ENCODE results near the gene SEH1L.
A peak's percentile ranks its signal among the peaks of the same experiment; 100 is the strongest.
"Not testable (repeated sequence)": the region's sequence is repeated elsewhere in the genome, so short reads cannot be mapped to it uniquely, and the experiment has no call there.

Gene SEH1L

GRCh38 chr18:12943215-12943614 is 4.6 kb upstream of the SEH1L start:
- peak; percentile 45 for DNase-seq

DNA sequence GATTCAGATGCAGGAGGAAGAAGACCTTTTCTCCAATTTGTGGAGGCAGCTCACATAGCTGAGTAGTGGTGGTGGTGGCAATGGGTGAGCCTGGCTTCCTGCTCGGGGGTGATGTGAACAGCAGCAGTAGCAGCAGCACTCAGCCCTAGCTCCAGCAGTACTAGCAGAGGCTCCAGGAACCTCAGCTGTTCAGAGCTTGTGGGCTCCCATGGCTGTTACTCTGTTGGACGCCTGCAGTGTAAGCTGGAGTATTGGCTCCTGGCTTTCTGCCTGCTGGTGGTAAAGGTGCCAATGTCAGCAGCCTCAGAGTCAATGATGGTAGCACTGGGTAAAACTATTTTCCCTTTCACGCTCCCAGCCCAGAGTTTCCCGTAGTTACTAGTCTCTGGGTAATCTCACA is 3.1 kb upstream of the SEH1L start:
- peak; percentile 59 for DNase-seq

GRCh38 chr18:12946549-12947284 is 1.1 kb upstream of the SEH1L start:
- peak; percentile 97 for DNase-seq

GRCh38 chr18:12948050-12948804 is 416 bp downstream of the SEH1L start:
- DNase-seq, result peak; percentile 95

DNA sequence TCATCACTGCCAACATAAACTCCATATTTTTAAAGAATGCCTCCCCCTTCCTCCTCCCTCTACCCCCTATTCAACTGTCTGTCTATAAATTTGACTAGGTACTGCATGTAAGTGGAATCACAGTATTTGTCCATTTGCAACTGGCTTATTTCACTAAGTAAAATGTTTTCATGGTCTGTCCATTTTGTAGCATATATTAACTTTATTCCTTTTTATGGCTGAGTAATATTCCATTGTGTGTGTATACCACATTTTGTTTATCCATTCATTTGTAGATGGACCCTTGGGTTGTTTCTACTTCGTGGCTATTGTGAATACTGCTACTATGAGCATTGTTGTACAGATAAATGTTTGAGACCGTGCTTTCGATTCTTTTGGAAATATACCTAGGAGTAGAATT is 10.7 kb downstream of the SEH1L start:
- DNase-seq, result no peak

- no peak for DNase-seq
Measured at GRCh38 chr18:12960395-12960794, 12.6 kb downstream of the SEH1L start.

DNA sequence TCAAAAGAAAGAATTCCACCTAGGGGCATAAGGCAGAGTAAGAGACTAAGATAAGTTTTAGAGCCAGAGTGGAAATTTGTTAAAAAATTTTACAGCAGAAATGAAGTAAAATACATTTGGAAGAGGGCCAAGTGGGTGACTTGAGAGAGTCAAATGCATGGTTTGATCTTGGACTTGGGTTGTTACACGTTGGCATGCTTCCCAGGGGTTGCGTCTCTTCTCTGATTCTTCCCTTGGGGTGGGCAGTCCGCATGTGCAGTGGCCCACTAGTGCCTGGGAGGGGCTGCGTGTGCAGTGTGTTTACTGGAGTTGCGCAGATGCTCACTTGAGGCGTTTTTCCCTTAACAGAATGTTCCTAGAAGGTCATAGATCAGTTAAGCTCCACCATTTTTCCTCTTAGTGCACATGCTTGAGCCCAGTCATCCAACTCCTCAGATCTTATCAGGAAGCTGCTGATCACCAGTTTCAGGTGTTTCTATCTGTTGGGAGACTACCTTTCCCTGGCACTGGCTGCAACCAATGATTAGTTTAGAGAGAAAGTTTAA is 13.1 kb downstream of the SEH1L start:
- no peak for DNase-seq

GRCh38 chr18:12963069-12963468 is 15.3 kb downstream of the SEH1L start:
- no peak for DNase-seq

DNA sequence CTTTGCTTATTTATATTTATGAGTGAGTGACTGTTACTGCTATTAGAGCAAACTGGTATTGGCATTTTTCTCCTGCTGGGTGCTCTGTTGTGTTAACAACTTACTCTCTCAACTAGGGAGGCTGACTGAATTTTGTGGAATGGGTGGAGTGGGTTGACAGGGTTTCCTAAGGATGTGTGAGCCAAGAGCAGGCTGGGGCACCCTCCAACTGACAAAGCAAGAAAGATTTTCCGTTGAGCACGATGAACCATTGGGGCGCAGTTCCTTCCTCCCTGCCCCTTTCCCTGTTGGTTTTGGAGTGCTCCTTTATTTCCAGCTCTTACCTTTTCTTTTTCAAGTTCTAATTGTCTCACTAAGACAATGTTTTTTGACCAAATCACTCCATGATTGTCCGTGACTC is 20.3 kb downstream of the SEH1L start:
- no peak for DNase-seq

- DNase-seq, result no peak
Measured at GRCh38 chr18:12968619-12969018, 20.8 kb downstream of the SEH1L start.

DNA sequence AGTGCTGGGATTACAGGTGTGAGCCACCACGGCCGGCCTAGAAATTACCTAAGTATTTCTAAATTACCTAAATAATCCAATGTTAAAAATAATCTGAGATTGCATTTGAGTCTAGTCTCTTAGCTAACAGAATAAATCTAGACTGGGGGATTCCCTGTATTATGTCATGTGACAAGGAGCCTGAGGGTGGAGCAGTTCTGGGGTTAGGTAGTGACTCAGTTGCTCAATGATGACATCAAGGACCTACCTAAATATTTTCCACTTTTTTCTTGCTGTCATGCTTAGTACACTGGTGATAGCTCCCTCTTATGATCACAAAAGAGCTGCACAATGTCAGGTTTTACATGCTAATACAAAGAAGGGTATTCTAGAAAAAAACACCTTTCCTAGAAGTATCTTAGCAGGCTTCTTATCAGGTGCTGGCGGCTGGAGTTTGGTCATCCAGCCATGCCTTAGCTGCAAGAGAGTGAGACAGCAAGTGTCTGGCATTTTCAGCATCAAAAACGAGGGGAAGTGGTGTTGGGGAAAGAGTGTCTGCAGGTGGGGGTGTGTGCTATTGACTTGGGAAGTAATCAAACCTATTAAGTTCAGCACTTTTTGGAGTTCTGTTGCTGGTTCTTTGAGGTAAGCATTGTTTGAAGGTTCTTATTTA is 25.9 kb downstream of the SEH1L start:
- no peak for DNase-seq

- no peak for DNase-seq
Measured at GRCh38 chr18:12975488-12975887, 27.7 kb downstream of the SEH1L start.

DNA sequence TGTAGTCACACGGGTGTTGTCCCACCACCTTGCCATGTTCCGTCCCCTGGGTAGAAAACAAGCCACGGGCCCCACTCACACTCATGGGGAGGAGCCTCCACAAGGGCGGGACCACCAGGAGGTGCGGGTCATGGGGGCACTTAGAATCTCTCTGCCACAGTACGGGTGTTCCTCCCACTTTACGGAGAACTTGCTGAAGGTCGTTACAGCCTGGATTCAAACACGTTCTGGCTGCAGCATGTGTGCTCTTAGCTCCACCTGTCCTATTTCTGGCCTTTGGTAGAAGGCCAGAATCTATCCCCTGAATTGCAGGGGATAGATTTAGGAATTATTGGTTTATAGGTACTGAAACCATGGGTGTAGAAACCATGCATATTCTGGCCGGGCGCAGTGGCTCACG is 28.5 kb downstream of the SEH1L start:
- no peak for DNase-seq

- not testable (repeated sequence) for DNase-seq
Measured at GRCh38 chr18:12980065-12980464, 32.3 kb downstream of the SEH1L start.

DNA sequence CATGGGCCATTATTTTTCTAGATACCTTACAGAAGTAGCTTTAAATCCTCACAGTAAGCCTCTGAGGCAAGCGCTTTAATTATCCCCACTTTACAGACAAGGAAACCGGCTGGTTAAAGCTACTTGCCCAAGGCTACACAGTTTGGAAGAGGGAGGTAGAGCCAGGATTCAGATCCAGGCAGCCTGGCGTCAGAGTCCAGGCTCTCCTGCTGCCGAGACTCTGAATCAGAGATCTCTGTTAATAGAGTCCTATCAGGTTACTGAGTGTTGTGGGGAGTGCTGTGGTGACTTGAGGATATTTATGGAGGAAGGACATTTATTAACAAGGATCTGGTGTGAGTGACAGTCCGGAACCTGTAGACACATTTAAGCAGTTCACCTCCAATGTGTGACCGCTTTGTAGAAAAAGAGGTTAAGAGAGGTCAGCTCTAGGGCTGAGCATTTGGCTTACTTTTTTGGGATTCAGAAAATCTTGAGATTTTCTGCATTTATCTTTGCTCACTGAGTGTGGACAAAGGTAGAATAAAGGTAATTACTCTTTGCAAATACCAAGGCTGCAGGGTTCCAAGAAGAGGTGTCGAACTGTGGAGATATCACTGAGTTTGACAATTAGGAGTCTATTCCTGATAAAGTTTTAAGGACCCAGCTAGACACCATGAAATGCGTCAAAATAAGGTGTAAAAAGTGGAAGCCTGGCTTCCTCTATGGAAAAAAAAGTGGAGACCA is 41.7 kb downstream of the SEH1L start:
- no peak for DNase-seq

DNA sequence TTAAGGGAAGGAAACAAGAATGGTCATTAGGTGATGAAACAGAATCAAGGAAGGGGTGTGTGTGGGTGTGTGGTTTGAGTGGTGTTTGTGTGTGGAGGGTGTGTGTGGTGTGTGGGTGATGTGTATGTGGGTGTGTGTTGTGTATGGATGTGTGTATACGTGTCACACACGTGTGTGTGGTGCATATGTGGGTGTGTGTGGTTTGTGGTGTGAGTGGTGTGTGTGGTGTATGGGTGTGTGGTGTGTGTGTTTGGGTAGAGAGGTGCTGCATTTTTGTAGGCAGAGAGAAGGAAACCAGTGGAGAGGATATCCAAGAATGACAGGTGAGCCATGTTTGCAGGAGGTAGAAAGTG is 42.3 kb downstream of the SEH1L start:
- DNase-seq, result no peak

GRCh38 chr18:12990641-12990966 is 42.8 kb downstream of the SEH1L start:
- DNase-seq, result no peak

DNA sequence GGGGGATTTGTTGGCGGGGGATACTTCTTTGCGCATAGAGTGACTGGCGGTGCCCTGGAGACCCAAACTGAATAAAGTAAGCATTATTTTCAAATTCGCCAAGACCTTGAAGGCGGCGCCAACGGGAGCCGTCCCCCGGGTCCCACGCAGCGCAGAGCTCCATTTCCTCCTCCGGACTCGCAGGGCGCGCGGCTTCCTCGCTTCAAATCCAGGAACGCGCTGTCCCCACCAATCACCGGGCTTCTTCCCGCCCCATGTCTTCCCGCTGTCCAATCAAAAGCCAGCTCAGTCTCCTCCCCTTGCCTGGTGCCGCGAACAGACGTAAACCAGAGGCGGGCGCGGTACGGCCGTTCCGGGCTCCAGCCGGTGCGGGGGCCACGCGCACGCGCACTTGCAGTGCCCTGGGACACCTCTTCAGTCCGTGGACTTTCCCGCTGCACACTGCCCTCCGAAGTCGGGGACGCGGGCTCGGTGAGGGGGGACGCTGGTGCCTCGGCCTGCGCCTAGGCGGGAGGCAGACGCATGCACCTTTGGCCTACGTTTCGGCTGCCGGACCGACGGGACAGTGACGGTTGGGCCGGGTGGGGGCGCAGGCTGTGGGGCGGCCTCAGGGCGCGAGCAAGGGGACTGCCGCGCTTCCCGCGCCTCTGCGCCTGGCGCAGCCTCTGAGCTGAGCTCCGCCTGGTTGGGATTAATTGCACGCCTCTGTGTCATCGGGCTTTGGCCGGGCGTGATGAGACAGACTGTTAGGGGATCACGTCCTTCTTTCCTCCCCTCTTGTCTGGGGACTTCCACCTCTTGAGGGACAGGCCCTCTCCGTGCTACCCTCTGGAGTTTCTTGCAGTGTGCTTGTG is 43.4 kb downstream of the SEH1L start, which contains the start of gene CEP192:
Gene CEP192, plus strand, starts transcription at position 396 of the 854 bp plus-strand sequence. CDS start 8,063 bp downstream, outside the sequence.
- DNase-seq, result peak; percentile 99

GRCh38 chr18:12991821-12992179 is 44.0 kb downstream of the SEH1L start:
- DNase-seq, result no peak

GRCh38 chr18:12993439-12993838 is 45.6 kb downstream of the SEH1L start:
- no peak for DNase-seq

DNA sequence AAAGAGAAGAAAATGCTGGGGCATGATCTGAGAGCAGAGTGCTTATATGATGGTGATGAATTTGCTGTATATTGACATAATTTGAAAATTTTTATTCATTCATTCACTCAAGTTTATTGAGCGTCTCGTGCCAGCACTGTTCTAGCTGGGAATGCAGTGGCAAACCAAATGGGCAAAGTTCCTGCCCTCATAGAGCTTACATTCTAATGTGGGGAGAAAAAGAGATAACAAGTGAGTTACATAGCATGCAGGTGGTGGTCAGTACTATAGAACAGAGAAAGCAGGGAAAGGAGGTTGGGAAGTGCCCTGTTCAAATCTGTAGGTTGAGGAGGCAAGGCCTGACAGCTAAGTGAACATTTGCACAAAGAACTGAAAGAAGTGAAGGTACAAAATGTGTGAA is 47.6 kb downstream of the SEH1L start:
- no peak for DNase-seq

DNA sequence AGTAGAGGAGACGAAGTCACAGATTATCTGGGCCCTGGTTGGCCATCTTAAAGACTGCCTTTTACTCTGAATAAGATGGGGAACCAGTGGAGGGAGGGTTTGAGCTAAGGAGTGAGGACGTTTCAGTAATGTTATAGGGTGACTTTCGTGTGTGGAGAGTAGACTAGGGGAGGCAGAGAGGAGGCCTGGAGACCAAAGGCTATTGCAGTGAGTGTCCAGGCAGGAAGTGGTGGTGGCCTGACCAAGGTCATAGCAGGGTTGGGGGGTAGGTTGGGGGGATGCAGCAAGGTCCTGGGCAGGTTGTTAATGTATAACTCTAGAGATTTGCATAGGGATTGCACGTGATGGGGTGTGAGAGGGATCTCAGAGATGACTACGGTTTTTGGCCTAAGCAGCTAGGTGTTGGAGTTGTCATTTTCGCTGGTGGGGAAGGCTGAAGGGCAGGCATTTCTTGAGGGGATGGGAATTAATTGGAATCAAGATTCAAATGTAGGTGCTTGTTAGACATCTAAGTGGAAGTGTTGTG is 48.2 kb downstream of the SEH1L start:
- no peak for DNase-seq
